ENCODE results near the gene NRN1L. TPM values are rescaled to one million over a fixed set of nuclear protein-coding genes. Genes with fewer than 3 reads are reported as not detected.

Gene NRN1L
- total RNA-seq, 3 donors from 2014 or later (not counting 1 experiment from before 2014, with no cell fraction given): 0.70 to 1.3 TPM; not detected in 1

- no peak overlapping the region for H3K27ac ChIP-seq (ENCODE audit: low read length)
- no peak for ATAC-seq
- H3K9me3 ChIP-seq (ENCODE audit: control insufficient read depth, insufficient read depth, low read length): no peaks in the 10 kb centered on the region
- H3K36me3 ChIP-seq (ENCODE audit: control insufficient read depth, insufficient read depth, low read length): peaks cover 43% of the 10 kb centered on the region
- no peaks in the 10 kb centered on the region for H3K27me3 Mint-ChIP-seq (ENCODE audit: low read depth in 2 of 2)
- no peak for DNase-seq
- TF ChIP-seq CTCF (IDR thresholded peaks at IDR 0.05): no peak
- no peaks in the 10 kb centered on the region for H3K9me3 Mint-ChIP-seq
- H3K4me1 ChIP-seq (ENCODE audit: control insufficient read depth, insufficient read depth, low read length): no peaks in the 10 kb centered on the region
- no peak overlapping the region for H3K4me3 Mint-ChIP-seq
- H3K27me3 ChIP-seq (ENCODE audit: control insufficient read depth, insufficient read depth, low read length): no peaks in the 10 kb centered on the region
- intact Hi-C loops (cut with micrococcal nuclease): loop anchor here (5.0 kb wide), 1 partner anchor 42 kb away; no protein-coding TSS in a partner anchor
- H3K36me3 Mint-ChIP-seq: no peaks in the 10 kb centered on the region
- 97% methylated on average over 11 of the region's 12 CpGs for WGBS (ENCODE audit: insufficient coverage)
- H3K27ac Mint-ChIP-seq: no peak overlapping the region
- H3K4me1 Mint-ChIP-seq: peaks cover 0 to 4% of the 10 kb centered on the region in 2 donors
- H3K4me3 ChIP-seq (ENCODE audit: low read length): no peak overlapping the region
Observed at GRCh38 chr16:67885545-67885944, 860 bp downstream of the NRN1L start.

DNA sequence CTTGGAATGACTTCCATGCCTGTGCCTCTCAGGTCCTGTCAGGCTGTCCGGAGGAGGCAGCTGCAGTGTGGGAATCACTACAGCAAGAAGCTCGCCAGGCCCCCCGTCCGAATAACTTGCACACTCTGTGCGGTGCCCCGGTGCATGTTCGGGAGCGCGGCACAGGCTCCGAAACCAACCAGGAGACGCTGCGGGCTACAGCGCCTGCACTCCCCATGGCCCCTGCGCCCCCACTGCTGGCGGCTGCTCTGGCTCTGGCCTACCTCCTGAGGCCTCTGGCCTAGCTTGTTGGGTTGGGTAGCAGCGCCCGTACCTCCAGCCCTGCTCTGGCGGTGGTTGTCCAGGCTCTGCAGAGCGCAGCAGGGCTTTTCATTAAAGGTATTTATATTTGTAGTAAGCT lies 1.3 kb downstream of the NRN1L start:
- no peaks in the 10 kb centered on the region for H3K27me3 Mint-ChIP-seq (ENCODE audit: low read depth in 2 of 2)
- no peak overlapping the region for H3K27ac ChIP-seq (ENCODE audit: low read length)
- no peaks in the 10 kb centered on the region for H3K9me3 Mint-ChIP-seq
- H3K36me3 ChIP-seq (ENCODE audit: control insufficient read depth, insufficient read depth, low read length): peaks cover 39% of the 10 kb centered on the region
- H3K27me3 ChIP-seq (ENCODE audit: control insufficient read depth, insufficient read depth, low read length): no peaks in the 10 kb centered on the region
- peaks cover 0 to 4% of the 10 kb centered on the region in 2 donors for H3K4me1 Mint-ChIP-seq
- no peaks in the 10 kb centered on the region for H3K4me1 ChIP-seq (ENCODE audit: control insufficient read depth, insufficient read depth, low read length)
- 99% methylated on average over 19 of the region's 19 CpGs for WGBS (ENCODE audit: insufficient coverage)
- no peak overlapping the region for H3K4me3 ChIP-seq (ENCODE audit: low read length)
- no peak overlapping the region for H3K27ac Mint-ChIP-seq
- H3K4me3 Mint-ChIP-seq: no peak overlapping the region
- no peaks in the 10 kb centered on the region for H3K36me3 Mint-ChIP-seq
- no peaks in the 10 kb centered on the region for H3K9me3 ChIP-seq (ENCODE audit: control insufficient read depth, insufficient read depth, low read length)
- no peak for TF ChIP-seq CTCF (IDR thresholded peaks at IDR 0.05)
- intact Hi-C loops (cut with micrococcal nuclease): loop anchor here (5.0 kb wide), 1 partner anchor 41 kb away; no protein-coding TSS in a partner anchor
- no peak for DNase-seq
- no peak for ATAC-seq

- no peak overlapping the region for H3K4me3 ChIP-seq (ENCODE audit: low read length)
Observed at GRCh38 chr16:67886387-67886786, 1.7 kb downstream of the NRN1L start.

More at GRCh38 chr16:67886387-67886786, 1.7 kb downstream of the NRN1L start:
- H3K4me1 Mint-ChIP-seq: peaks cover 0 to 4% of the 10 kb centered on the region in 2 donors
- H3K27ac Mint-ChIP-seq: peak overlapping the region in 1 of 2 donors; percentile 43
- peaks cover 35% of the 10 kb centered on the region for H3K36me3 ChIP-seq (ENCODE audit: control insufficient read depth, insufficient read depth, low read length)
- no peaks in the 10 kb centered on the region for H3K9me3 ChIP-seq (ENCODE audit: control insufficient read depth, insufficient read depth, low read length)
- H3K27me3 Mint-ChIP-seq (ENCODE audit: low read depth in 2 of 2): no peaks in the 10 kb centered on the region
- H3K36me3 Mint-ChIP-seq: no peaks in the 10 kb centered on the region
- no peak overlapping the region for H3K27ac ChIP-seq (ENCODE audit: low read length)
- no peak overlapping the region for H3K4me3 Mint-ChIP-seq
- WGBS (ENCODE audit: insufficient coverage): 92% methylated on average over 5 of the region's 5 CpGs
- H3K9me3 Mint-ChIP-seq: no peaks in the 10 kb centered on the region
- no peaks in the 10 kb centered on the region for H3K27me3 ChIP-seq (ENCODE audit: control insufficient read depth, insufficient read depth, low read length)
- intact Hi-C loops (cut with micrococcal nuclease): loop anchor here (5.0 kb wide), 1 partner anchor 41 kb away; no protein-coding TSS in a partner anchor
- DNase-seq (no peak), ATAC-seq (no peak)
- H3K4me1 ChIP-seq (ENCODE audit: control insufficient read depth, insufficient read depth, low read length): no peaks in the 10 kb centered on the region
- TF ChIP-seq CTCF (IDR thresholded peaks at IDR 0.05): no peak
